Chondrocyte (in vitro differentiated cells): ENCODE measurements around the gene TEX52. TPM values are rescaled to one million over a fixed set of nuclear protein-coding genes. Genes with fewer than 3 reads are reported as not detected.
A peak's percentile ranks its signal among the peaks of the same experiment; 100 is the strongest.

Source experiments
- DNase-seq: peaks from one replicate; pipeline ENCODE4 v3.0.0; 2021; ENCODE audit warnings: mixed read lengths, low spot score
- H3K27ac Mint-ChIP-seq: one replicate; pipeline ENCODE4 v1.8.0; 2021; ENCODE audit warnings: mild to moderate bottlenecking, moderate library complexity, mixed read lengths; ENCODE audit not compliant: unreplicated experiment
- H3K27me3 Mint-ChIP-seq: 2 replicates; pipeline ENCODE4 v1.8.0; 2021; ENCODE audit warnings: low read depth, mixed read lengths
- H3K36me3 Mint-ChIP-seq: 2 replicates; pipeline ENCODE4 v1.8.0; 2021; ENCODE audit warnings: low read depth, mixed read lengths
- H3K4me1 Mint-ChIP-seq: 2 replicates; pipeline ENCODE4 v1.8.0; 2021; ENCODE audit warnings: low read depth, mild to moderate bottlenecking, mixed read lengths
- H3K4me3 Mint-ChIP-seq: one replicate; pipeline ENCODE4 v1.8.0; 2021; ENCODE audit warnings: mild to moderate bottlenecking, moderate library complexity, mixed read lengths; ENCODE audit not compliant: unreplicated experiment
- H3K9me3 Mint-ChIP-seq: 2 replicates; pipeline ENCODE4 v1.8.0; 2021; ENCODE audit warnings: low read depth, mixed read lengths
- CTCF ChIP-seq: fragments of 200-600 bp; sonication (generic); IDR thresholded peaks from 2 replicates; pipeline ENCODE4 v1.5.0; 2021; ENCODE audit warnings: antibody characterized with exemption, mild to moderate bottlenecking, moderate library complexity
- total RNA-seq: library from RNA; stranded (reverse); gene quantifications from 3 replicates; pipeline ENCODE4 v1.2.1, GENCODE V29; 2021

Gene TEX52
- total RNA-seq, 1 donor from 2014 or later: not detected

- DNase-seq: no peak
- no peaks in the 10 kb centered on the region for H3K36me3 Mint-ChIP-seq
- peak overlapping the region; percentile 57 for H3K27ac Mint-ChIP-seq
- H3K4me3 Mint-ChIP-seq: no peak overlapping the region
- H3K27me3 Mint-ChIP-seq: no peaks in the 10 kb centered on the region
- H3K9me3 Mint-ChIP-seq: no peaks in the 10 kb centered on the region
- H3K4me1 Mint-ChIP-seq: peaks cover 44% of the 10 kb centered on the region
- TF ChIP-seq CTCF: no peak
These were observed 11.6 kb downstream of the TEX52 start for GRCh38 chr12:2845280-2845679.

GRCh38 chr12:2844786-2845185 is 12.1 kb downstream of the TEX52 start:
- peak overlapping the region; percentile 39 for H3K27ac Mint-ChIP-seq
- H3K4me3 Mint-ChIP-seq: no peak overlapping the region
- peaks cover 40% of the 10 kb centered on the region for H3K4me1 Mint-ChIP-seq
- TF ChIP-seq CTCF: no peak
- H3K27me3 Mint-ChIP-seq: no peaks in the 10 kb centered on the region
- DNase-seq: no peak
- H3K36me3 Mint-ChIP-seq: no peaks in the 10 kb centered on the region
- no peaks in the 10 kb centered on the region for H3K9me3 Mint-ChIP-seq

- DNase-seq: no peak
- Mint-ChIP-seq H3K36me3 (no peaks in the 10 kb centered on the region), H3K9me3 (no peaks in the 10 kb centered on the region), H3K4me1 (peaks cover 34% of the 10 kb centered on the region), H3K4me3 (no peak overlapping the region), H3K27me3 (no peaks in the 10 kb centered on the region), H3K27ac (peak overlapping the region; percentile 49)
- no peak for TF ChIP-seq CTCF
These were observed 13.9 kb downstream of the TEX52 start for GRCh38 chr12:2842948-2843347.

DNA sequence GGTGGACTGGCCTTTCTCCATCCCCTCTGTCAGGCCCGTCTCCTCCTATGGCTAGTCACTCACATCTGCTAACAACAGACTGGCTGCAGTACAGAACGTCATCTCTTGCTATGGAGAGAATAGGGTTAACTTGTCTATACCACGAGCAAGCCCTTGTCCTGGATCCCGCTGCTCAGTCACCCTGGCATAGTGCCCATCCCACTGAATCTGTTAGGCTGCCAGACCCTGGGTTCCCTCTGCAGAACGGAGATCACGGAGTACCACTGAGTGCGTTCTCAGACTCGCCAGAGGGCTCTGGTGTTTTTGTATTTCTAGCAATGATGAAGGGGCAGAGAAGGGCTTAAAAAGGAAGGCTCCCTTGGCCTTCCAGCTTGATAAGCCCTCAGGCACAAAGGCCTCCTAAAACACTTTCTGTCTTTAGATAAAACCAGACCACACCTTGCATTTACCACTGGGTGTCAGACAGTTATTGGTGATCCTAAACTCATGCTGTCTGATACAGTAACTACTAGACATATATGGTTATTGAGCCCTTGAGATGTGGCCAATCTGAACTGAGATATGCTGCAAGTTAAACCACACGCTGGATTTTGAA is 15.7 kb downstream of the TEX52 start:
- TF ChIP-seq CTCF: no peak
- Mint-ChIP-seq H3K36me3 (no peaks in the 10 kb centered on the region), H3K4me1 (peaks cover 30% of the 10 kb centered on the region), H3K4me3 (no peak overlapping the region), H3K27me3 (no peaks in the 10 kb centered on the region), H3K9me3 (no peaks in the 10 kb centered on the region), H3K27ac (no peak overlapping the region)
- DNase-seq: no peak

- no peak overlapping the region for H3K4me3 Mint-ChIP-seq
- peaks cover 1% of the 10 kb centered on the region for H3K36me3 Mint-ChIP-seq
- TF ChIP-seq CTCF: no peak
- H3K9me3 Mint-ChIP-seq: no peaks in the 10 kb centered on the region
- H3K27me3 Mint-ChIP-seq: no peaks in the 10 kb centered on the region
- no peak overlapping the region for H3K27ac Mint-ChIP-seq
- no peak for DNase-seq
- peaks cover 29% of the 10 kb centered on the region for H3K4me1 Mint-ChIP-seq
These were observed 20.3 kb downstream of the TEX52 start for GRCh38 chr12:2836574-2836973.
